GM12878 (cell line): Measurements from ENCODE around the gene MLXIPL. TPM values are rescaled to one million over a fixed set of nuclear protein-coding genes. Genes with fewer than 3 reads are reported as not detected.

Experiments used
- ATF2 ChIP-seq: IDR thresholded peaks from 2 replicates; pipeline ENCODE4 v1.6.1; 2012; ENCODE audit warnings: low read length, inconsistent platforms
- CBX3 ChIP-seq: fragments of 200-600 bp; sonication (generic); IDR thresholded peaks from 2 replicates; pipeline ENCODE4 v1.6.1; 2016; ENCODE audit warnings: low read depth, borderline replicate concordance
- FOXK2 ChIP-seq: fragments of 450-650 bp; IDR thresholded peaks from 2 replicates; pipeline ENCODE4 v1.6.1; 2017; ENCODE audit warnings: mild to moderate bottlenecking, moderate library complexity
- GABPA ChIP-seq: IDR thresholded peaks from 2 replicates; pipeline ENCODE4 v1.6.1; 2014; ENCODE audit warnings: antibody characterized with exemption, low read depth, mild to moderate bottlenecking, inconsistent platforms
- HDGF ChIP-seq: fragments of 450-650 bp; IDR thresholded peaks from 2 replicates; pipeline ENCODE4 v1.6.1; 2016; ENCODE audit warnings: antibody characterized with exemption
- HSF1 ChIP-seq: fragments of 150-350 bp; IDR thresholded peaks from 2 replicates; pipeline ENCODE4 v1.6.1; 2014; ENCODE audit warnings: mild to moderate bottlenecking, low read depth, low read length
- MTA3 ChIP-seq: IDR thresholded peaks from 2 replicates; pipeline ENCODE4 v1.6.1; 2012; ENCODE audit warnings: low read length, inconsistent platforms, borderline replicate concordance
- MYB ChIP-seq: fragments of 150-350 bp; IDR thresholded peaks from 2 replicates; pipeline ENCODE4 v1.6.1; 2014; ENCODE audit warnings: mild to moderate bottlenecking, low read depth, low read length, borderline replicate concordance
- NR2C2 ChIP-seq: IDR thresholded peaks from 2 replicates; pipeline ENCODE4 v1.6.1; 2011; ENCODE audit warnings: borderline replicate concordance, low read depth; ENCODE audit not compliant: control insufficient read depth, insufficient read length
- PKNOX1 ChIP-seq: fragments of 450-650 bp; IDR thresholded peaks from 2 replicates; pipeline ENCODE4 v1.6.1; 2016; ENCODE audit warnings: mild to moderate bottlenecking
- RB1 ChIP-seq: fragments of 450-650 bp; formaldehyde crosslinking; IDR thresholded peaks from 2 replicates; pipeline ENCODE4 v1.6.1; 2017; ENCODE audit warnings: mild to moderate bottlenecking, borderline replicate concordance
- RFX5 ChIP-seq: IDR thresholded peaks from 2 replicates; pipeline ENCODE4 v1.6.1; 2011; ENCODE audit warnings: low read depth, low read length, improper control_type of control experiment
- SMC3 ChIP-seq: IDR thresholded peaks from 2 replicates; pipeline ENCODE4 v1.6.1; 2011; ENCODE audit warnings: low read length, improper control_type of control experiment, borderline replicate concordance
- TARDBP ChIP-seq: IDR thresholded peaks from 2 replicates; pipeline ENCODE4 v1.6.1; 2016; ENCODE audit warnings: borderline replicate concordance
- ZBED1 ChIP-seq: IDR thresholded peaks from 2 replicates; pipeline ENCODE4 v1.6.1; 2016; ENCODE audit warnings: borderline replicate concordance
- ZNF24 ChIP-seq: fragments of 450-650 bp; IDR thresholded peaks from 2 replicates; pipeline ENCODE4 v1.6.1; 2017; ENCODE audit warnings: antibody characterized with exemption, mild to moderate bottlenecking
- ZNF274 ChIP-seq: IDR thresholded peaks from one replicate; pipeline ENCODE4 v1.8.0; 2011; ENCODE audit not compliant: insufficient read length, insufficient read depth
- ZNF687 ChIP-seq: fragments of 450-650 bp; IDR thresholded peaks from 2 replicates; pipeline ENCODE4 v1.6.1; 2017; ENCODE audit warnings: mild to moderate bottlenecking, moderate library complexity
- polyA plus RNA-seq, 11 experiments: library from polyadenylated mRNA; depleted of rRNA in 4 of 11; unstranded in 6 of 11; stranded (reverse) in 5 of 11; fragments of >200 nt; fragmentation: Nextera tagmentation in 4 of 11; fragmentation: Illumina TruSeq in 1 of 11; extraction: Ambion mirVana in 4 of 11; extraction: Trizol in 1 of 11; gene quantifications; 1 replicate in 1 of 11; 2 replicates in 10 of 11; pipeline versions ENCODE4 v1.2.1 to v1.2.3, GENCODE V29; 2011 to 2016; ENCODE audit warnings: inconsistent platforms in 2 of 11, missing spikeins in 2 of 11, low read depth in 1 of 11
- total RNA-seq, 4 experiments: library from RNA; depleted of rRNA in 3 of 4; stranded (reverse); fragments of >200 nt in 3 of 4; fragmentation: Illumina TruSeq in 1 of 4; extraction: Trizol in 1 of 4; gene quantifications; 2 replicates each; pipeline versions ENCODE4 v1.2.1 to v1.2.3, GENCODE V29; 2013 to 2021
- TF ChIP-seq, protein P1 (sequence below): fragments of 450-650 bp; IDR thresholded peaks from 2 replicates; pipeline ENCODE4 v1.6.1; 2016; ENCODE audit warnings: mild to moderate bottlenecking
- TF ChIP-seq, protein P2 (sequence below): IDR thresholded peaks from 2 replicates; pipeline ENCODE4 v1.6.1; 2011; ENCODE audit warnings: borderline replicate concordance, low read depth, mild to moderate bottlenecking, moderate library complexity, mixed read lengths, low read length; ENCODE audit not compliant: insufficient read depth; ENCODE audit errors: extremely low read length

Gene MLXIPL
- total and polyA plus RNA-seq, 10 of the 15 experiments (the other 5 are each of a cell fraction or from before 2014, with no cell fraction given), result 0.21 TPM; not detected in 9

GRCh38 chr7:73578342-73579128 is 45.8 kb downstream of the MLXIPL start, which contains the start of gene TBL2 (continued):
- TF ChIP-seq ATF2, result no peak
- no peak for TF ChIP-seq SMC3
- no peak for TF ChIP-seq TARDBP
- peak; percentile 90 for TF ChIP-seq ZNF687
- TF ChIP-seq, protein P1, sequence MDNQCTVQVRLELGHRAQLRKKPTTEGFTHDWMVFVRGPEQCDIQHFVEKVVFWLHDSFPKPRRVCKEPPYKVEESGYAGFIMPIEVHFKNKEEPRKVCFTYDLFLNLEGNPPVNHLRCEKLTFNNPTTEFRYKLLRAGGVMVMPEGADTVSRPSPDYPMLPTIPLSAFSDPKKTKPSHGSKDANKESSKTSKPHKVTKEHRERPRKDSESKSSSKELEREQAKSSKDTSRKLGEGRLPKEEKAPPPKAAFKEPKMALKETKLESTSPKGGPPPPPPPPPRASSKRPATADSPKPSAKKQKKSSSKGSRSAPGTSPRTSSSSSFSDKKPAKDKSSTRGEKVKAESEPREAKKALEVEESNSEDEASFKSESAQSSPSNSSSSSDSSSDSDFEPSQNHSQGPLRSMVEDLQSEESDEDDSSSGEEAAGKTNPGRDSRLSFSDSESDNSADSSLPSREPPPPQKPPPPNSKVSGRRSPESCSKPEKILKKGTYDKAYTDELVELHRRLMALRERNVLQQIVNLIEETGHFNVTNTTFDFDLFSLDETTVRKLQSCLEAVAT, result no peak
- no peak for TF ChIP-seq MTA3
- TF ChIP-seq, protein P2, sequence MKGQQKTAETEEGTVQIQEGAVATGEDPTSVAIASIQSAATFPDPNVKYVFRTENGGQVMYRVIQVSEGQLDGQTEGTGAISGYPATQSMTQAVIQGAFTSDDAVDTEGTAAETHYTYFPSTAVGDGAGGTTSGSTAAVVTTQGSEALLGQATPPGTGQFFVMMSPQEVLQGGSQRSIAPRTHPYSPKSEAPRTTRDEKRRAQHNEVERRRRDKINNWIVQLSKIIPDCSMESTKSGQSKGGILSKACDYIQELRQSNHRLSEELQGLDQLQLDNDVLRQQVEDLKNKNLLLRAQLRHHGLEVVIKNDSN, result no peak
- no peak for TF ChIP-seq NR2C2
- no peak for TF ChIP-seq ZNF274
- peak; percentile 51; the same call in 1 of the 2 replicates for TF ChIP-seq MYB
- TF ChIP-seq HSF1, result no peak
- peak; percentile 73 for TF ChIP-seq HDGF
- peak; percentile 74; the same call in 1 of the 2 replicates for TF ChIP-seq RB1
- TF ChIP-seq RFX5, result no peak
- no peak for TF ChIP-seq FOXK2
- TF ChIP-seq GABPA, result no peak
- no peak; the same call in 1 of the 2 replicates for TF ChIP-seq PKNOX1
- no peak for TF ChIP-seq CBX3
- no peak for TF ChIP-seq ZBED1
- no peak for TF ChIP-seq ZNF24
